LNCaP clone FGC (cell line): ENCODE results near the gene POU5F1.
"Not testable (repeated sequence)": the region's sequence is repeated elsewhere in the genome, so short reads cannot be mapped to it uniquely, and the experiment has no call there.

Experiments
- DNase-seq: peaks from one replicate; pipeline ENCODE4 v3.0.0-alpha.2; 2011; ENCODE audit warnings: low read depth
- H3K4me3 ChIP-seq: 2 replicates; pipeline ENCODE4 v1.5.1; 2011; ENCODE audit warnings: mild to moderate bottlenecking, low read depth, low read length, control low read depth
- TF ChIP-seq, protein P1 (sequence below): IDR thresholded peaks from 2 replicates; pipeline ENCODE4 v1.5.1; 2012; ENCODE audit warnings: mild to moderate bottlenecking; ENCODE audit not compliant: control insufficient read depth, insufficient read depth; ENCODE audit errors: extremely low read depth

POU5F1 gene

DNA sequence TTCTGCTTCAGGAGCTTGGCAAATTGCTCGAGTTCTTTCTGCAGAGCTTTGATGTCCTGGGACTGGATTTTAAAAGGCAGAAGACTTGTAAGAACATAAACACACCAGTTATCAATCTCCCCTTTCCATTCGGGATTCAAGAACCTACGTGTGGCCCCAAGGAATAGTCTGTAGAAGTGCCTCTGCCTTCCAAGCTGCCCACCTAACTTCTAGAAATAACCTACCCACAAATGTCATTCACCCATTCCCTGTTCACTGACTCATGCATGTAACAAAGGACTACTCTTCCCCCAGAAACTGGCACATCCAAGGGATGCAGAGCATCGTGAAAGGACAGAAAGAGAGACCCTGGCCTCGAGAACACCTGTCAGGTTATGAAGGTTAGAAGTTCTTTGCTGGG, 4.5 kb downstream of the POU5F1 start:
- TF ChIP-seq, protein P1, sequence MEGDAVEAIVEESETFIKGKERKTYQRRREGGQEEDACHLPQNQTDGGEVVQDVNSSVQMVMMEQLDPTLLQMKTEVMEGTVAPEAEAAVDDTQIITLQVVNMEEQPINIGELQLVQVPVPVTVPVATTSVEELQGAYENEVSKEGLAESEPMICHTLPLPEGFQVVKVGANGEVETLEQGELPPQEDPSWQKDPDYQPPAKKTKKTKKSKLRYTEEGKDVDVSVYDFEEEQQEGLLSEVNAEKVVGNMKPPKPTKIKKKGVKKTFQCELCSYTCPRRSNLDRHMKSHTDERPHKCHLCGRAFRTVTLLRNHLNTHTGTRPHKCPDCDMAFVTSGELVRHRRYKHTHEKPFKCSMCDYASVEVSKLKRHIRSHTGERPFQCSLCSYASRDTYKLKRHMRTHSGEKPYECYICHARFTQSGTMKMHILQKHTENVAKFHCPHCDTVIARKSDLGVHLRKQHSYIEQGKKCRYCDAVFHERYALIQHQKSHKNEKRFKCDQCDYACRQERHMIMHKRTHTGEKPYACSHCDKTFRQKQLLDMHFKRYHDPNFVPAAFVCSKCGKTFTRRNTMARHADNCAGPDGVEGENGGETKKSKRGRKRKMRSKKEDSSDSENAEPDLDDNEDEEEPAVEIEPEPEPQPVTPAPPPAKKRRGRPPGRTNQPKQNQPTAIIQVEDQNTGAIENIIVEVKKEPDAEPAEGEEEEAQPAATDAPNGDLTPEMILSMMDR, result no peak
- no peak overlapping the region for H3K4me3 ChIP-seq
- DNase-seq, result no peak

DNA sequence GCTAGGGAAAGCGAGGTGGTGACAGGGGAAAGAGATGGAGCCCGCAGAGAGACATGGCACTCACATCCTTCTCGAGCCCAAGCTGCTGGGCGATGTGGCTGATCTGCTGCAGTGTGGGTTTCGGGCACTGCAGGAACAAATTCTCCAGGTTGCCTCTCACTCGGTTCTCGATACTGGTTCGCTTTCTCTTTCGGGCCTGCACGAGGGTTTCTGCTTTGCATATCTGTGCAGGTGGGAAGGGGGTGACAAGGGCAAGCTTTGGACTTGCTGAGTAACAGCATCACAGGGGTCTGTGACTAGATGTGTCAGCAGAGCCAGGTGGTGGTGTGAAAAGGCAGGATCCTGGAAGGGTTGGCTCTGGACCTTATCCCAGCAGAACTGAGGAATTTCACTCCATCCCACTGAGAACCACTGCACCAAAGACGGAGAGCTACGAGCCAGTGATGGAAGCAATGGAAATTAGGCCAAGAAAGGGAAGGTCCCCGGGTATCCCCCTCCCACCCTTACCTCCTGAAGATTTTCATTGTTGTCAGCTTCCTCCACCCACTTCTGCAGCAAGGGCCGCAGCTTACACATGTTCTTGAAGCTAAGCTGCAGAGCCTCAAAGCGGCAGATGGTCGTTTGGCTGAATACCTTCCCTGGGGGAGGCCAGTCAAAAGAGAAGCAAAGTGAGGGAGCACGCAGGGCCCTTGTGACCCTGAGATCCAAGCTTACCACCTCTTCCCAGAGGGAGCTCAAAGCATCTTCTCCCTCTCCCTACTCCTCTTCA, 5.2 kb downstream of the POU5F1 start:
- not testable (repeated sequence) for DNase-seq

GRCh38 chr6:31164475-31165063, 5.9 kb downstream of the POU5F1 start:
- H3K4me3 ChIP-seq, DNase-seq: not testable (repeated sequence)

More for the DNA sequence above, 5.2 kb downstream of the POU5F1 start:
- not testable (repeated sequence) for H3K4me3 ChIP-seq

- TF ChIP-seq, protein P1, result no peak
- DNase-seq, result no peak
- H3K4me3 ChIP-seq, result no peak overlapping the region
Observed at GRCh38 chr6:31163922-31164321, 6.6 kb downstream of the POU5F1 start.

- no peak for DNase-seq
- no peak overlapping the region for H3K4me3 ChIP-seq
Observed at GRCh38 chr6:31162463-31163165, 7.9 kb downstream of the POU5F1 start.

GRCh38 chr6:31161216-31162126, 9.0 kb downstream of the POU5F1 start:
- no peak for DNase-seq
- TF ChIP-seq, protein P1, result no peak
- no peak overlapping the region for H3K4me3 ChIP-seq

More at GRCh38 chr6:31162463-31163165, 7.9 kb downstream of the POU5F1 start:
- TF ChIP-seq, protein P1, result no peak

- no peak for DNase-seq
- TF ChIP-seq, protein P1, result no peak
- H3K4me3 ChIP-seq, result peak overlapping the region; percentile 88
Observed at GRCh38 chr6:31158863-31159855, 11.3 kb downstream of the POU5F1 start.
